GM21723 (cell line): Measurements from ENCODE around the gene MRM3.
"Not testable (repeated sequence)": the region's sequence is repeated elsewhere in the genome, so short reads cannot be mapped to it uniquely, and the experiment has no call there.

Experiments
- ATAC-seq: cut with Tn5 transposase; IDR thresholded peaks from one replicate; pipeline ENCODE4 v1.9.1; 2021; ENCODE audit warnings: mild to moderate bottlenecking, moderate library complexity; ENCODE audit not compliant: unreplicated experiment

Gene MRM3

DNA sequence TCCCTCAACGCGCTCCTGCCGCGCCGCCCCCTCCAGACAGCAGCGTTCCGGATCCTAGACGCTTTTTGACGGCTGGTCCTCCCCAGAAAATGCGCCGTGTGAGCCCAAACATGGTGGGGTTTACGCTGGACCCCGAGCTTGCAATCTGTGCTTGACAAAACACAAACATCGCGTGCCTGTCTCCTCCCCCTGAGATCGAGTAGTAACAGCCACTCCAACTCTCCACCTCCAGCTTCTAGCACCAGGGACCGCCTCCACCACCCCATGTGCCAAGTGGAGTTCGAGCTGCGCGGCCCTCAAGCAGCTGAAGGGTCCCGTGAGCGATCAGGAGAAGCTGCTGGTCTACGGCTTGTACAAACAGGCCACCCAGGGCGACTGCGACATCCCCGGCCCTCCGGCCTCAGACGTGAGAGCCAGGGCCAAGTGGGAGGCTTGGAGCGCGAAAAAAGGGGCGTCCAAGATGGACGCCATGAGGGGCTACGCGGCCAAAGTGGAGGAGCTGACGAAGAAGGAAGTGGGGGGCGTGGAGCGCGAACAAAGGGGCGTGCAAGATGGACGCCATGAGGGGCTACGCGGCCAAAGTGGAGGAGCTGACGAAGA, 29.4 kb upstream of the MRM3 start:
- ATAC-seq: no peak

DNA sequence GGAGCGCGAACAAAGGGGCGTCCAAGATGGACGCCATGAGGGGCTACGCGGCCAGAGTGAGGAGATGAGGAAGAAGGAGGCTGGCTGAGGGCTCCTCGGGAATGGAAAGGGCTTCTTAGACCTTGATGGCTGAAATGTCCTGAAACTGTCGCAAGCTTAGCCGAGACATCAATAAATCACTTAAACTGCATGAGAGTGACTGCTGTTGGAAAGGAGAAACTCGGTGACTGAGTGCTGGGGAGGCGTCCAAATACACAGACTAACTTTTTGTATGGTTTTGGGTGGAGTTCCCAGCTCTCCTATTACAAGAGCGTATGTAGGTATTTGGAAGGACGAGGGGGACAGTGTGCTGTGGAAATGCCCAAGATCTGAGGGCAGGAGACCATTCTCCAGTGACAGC, 28.7 kb upstream of the MRM3 start:
- no peak for ATAC-seq

- ATAC-seq: not testable (repeated sequence)
These were observed 26.7 kb upstream of the MRM3 start for GRCh38 chr17:755319-755961.

DNA sequence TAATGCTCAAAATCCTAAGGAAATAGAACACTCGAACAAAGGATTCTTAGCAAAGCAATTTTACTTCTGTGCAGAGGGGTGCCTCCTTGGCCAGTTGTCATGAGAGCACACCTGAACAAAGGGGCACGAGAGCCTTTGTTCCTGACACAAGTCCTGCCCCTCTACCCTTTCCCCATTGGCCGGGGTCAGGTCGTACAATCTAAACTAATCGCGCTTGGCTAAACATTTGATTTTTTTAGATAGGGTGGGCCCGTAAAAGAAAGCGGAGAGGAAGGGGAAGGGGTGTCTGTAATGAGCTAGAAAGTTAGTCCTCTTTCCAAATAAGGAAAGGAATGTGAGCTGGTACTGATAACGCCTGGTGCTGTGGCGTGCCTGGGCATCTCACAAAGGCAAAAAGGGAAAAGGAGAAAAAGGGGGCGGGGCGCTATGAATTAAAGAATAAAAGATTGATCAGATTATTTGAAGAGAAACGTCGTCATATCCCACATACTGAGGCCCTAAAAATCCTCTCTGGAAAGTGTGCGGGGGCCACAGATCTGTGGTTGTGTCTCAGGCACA, 26.1 kb upstream of the MRM3 start:
- not testable (repeated sequence) for ATAC-seq

- no peak for ATAC-seq
These were observed 22.2 kb upstream of the MRM3 start for GRCh38 chr17:759964-760363.

- no peak for ATAC-seq
These were observed 21.8 kb upstream of the MRM3 start for GRCh38 chr17:760371-760770.

GRCh38 chr17:767076-767475, 15.1 kb upstream of the MRM3 start:
- no peak for ATAC-seq

GRCh38 chr17:773016-773415, 9.1 kb upstream of the MRM3 start:
- no peak for ATAC-seq

DNA sequence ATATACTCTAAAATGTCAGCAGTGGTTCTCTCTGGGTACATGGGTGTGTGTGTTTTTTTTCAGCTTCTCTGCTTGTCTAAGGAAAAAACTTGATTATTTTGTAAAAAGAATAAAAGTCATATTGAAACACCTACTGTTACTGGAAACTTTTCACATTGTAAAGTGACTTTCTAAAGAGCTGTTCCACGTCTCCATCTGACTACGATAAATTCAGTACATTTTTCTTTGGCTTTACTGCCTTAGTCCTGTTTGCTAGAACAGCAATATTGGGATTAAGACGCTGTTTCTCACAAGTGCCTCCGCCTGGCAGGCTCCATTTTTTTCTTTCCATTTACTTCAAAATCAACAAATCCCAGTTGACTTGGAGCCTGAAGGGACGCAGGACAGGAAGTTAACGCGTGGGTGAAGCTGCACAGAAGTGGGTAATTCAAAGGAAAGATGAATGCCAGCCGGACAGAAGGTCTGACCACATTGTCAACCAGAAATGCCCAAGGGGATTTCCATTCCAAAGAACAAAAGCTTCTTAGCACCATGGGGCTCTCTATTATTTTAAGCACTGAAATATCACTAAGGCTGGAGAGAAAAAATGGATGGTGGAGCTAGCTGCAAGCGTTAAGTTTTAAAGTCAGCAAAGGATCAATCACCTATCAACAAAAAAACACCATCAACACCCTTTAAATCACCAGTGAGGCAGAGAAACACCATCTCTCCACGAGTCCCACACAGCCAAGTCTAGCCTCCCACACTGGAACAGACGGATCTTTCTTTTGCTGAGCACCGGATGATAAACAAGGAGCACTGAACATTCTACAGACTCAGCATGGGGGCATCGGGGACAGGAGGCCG, 8.5 kb upstream of the MRM3 start:
- ATAC-seq: no peak

GRCh38 chr17:774313-774584, 7.9 kb upstream of the MRM3 start:
- no peak for ATAC-seq

DNA sequence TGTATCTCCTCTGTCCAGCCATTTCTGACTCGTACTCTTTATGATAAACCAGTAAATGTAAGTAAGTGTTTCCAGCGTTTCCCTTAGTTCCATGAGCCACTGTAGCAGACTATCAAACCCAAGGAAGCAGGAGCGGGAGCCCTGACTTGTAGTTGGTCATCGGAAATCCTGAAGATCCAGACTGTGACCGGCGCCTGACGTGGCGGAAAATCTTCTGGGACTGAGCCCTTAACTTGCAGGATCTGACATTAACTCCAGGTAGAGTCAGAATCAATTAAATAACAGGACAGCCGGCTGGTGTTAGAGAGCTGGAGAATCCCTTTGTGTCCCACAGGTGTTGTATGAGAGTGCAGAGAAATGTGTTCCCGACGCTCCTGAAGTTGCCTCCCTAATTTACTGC, 4.1 kb upstream of the MRM3 start:
- ATAC-seq: no peak

DNA sequence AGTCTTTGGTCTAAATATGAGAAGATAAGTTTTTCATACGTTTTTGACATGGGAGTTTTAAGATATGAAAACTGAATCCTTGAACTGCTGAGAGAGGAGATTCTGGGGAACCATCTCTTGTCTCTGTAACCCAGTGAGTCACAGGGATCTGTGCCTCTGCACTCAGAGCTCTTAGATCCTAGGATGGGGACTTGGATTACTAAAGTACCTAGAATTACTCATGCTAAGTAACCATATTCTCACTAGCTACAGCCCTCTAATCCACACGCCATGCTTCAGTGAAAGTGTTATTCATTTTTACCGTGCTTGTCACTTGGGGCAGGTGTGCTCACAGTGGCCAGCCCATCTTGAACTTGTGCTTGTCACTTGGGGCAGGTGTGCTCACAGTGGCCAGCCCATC, 2.0 kb downstream of the MRM3 start:
- ATAC-seq: no peak

DNA sequence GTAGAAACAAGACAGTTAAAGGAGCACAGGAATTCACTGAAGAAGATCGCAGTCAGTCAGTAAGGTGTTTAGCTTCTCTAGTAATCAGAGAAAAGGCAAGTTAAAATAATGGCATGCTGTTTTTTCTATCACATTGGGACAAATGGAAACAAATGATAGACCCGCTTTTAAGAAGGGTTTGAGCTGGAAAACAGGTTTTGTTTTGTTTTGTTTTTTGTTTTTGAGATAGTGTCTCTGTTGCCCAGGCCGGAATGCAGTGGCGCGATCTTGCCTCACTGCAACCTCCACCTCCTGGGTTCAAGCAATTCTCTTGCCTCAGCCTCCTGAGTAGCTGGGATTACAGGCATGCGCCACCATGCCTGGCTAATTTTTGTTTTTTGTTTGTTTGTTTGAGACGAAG, 3.7 kb downstream of the MRM3 start:
- not testable (repeated sequence) for ATAC-seq

GRCh38 chr17:787641-788221, 5.6 kb downstream of the MRM3 start:
- no peak for ATAC-seq

DNA sequence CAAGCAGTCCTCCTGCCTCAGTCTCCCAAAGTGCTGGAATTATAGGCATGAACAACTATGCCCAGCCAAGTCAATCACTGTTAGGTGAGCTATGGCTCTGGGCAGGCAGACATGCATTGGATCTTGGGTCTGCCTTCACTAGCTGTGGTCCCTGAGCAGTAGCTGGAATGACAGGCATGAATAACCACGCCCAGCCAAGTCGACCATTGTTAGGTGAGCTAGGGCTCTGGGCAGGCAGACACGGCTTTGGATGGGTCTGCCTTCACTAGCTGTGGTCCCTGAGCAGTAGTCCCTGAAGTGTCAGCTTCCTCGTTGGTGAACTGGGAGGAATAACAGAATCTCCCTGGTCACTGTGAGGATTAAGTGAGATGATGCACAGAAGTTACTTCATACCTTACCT, 6.4 kb downstream of the MRM3 start:
- ATAC-seq: no peak

- no peak for ATAC-seq
These were observed 7.1 kb downstream of the MRM3 start for GRCh38 chr17:789160-789840.

DNA sequence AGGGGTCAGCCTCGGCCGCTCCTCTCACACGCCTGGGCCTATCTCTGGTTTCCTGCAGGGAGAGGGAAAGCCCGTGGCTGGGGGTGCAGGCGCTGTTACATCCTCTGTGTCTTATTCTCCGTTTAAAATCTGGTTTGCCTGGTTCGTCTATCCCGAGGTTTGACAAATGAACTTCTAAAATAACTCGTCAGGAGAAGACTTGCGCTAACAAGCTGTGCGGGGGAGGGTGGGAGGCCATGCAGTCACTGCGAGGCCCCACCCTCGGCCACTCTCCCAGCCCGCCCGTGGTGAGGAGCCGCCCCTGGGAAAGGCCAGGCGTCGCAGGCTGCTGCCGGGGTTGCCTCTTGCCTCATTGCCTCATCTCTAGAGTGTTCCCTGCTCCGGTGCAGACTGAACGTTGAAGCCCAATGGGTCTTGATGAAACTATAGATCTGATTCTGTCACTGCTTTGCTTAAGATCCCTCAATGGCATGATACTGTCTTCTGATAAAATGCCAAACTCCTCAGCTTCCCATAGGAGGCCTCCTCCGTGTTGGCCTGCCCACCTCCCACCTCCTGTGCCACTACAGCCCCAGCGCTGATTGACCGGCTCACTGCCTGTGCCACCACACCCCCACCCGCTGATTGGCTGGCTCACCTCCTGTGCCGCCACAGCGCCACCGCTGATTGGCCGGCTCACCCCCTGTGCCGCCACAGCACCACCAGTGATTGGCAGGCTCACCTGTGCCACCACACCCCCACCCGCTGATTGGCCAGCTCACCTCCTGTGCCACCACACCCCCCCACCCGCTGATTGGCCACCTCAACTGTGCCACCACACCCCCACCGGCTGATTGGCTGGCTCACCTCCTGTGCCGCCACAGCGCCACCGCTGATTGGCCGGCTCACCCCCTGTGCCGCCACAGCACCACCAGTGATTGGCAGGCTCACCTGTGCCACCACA, 8.0 kb downstream of the MRM3 start:
- not testable (repeated sequence) for ATAC-seq

DNA sequence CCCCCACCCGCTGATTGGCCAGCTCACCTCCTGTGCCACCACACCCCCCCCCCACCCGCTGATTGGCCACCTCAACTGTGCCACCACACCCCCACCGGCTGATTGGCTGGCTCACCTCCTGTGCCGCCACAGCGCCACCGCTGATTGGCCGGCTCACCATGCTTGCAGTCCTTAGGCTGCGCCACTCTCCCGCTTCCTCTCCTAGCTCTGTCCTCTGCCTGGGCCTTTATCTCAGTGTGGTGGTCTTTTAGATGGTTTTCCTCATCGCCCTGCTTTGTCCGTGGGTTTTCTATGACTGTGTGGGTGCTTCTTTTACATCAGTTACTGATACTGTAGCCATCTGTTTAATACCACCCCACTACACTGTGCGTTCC, 8.7 kb downstream of the MRM3 start:
- not testable (repeated sequence) for ATAC-seq

DNA sequence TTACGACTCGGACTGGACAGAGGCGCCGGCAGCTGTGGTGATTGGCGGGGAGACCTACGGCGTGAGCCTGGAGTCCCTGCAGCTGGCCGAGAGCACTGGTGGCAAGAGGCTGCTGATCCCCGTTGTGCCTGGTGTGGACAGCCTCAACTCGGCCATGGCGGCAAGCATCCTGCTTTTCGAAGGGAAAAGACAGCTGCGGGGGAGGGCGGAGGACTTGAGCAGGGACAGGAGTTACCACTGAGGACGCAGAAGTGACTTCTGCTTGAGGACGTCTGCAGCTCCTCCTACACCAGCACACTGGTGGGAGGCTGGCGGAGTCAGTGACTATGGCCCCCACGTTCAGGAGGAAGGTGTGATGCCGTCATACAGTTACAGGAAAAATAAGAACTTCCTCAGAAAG, 9.7 kb downstream of the MRM3 start:
- ATAC-seq: no peak

DNA sequence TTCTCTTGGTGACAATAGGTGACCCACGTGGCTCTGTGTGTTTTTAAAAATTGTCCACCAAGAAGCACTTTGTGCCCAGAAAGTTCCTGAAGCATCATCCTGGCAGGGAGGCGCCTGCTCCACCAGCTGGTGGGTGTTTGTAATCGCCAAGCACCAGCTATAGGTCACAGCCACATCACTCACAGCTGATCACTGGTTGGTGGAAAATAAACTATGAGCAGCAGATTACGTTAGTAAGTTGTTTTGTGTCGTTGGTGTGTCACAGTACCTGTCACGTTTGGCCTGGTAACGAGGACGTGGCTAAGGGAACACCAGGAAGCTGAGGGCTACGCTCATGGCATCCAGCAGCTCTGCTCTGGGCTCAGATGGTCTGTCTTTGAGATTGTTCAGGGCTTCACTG, 10.1 kb downstream of the MRM3 start:
- ATAC-seq: no peak
